K562 (cell line): Measurements from ENCODE around the gene RND1. TPM values are rescaled to one million over a fixed set of nuclear protein-coding genes. Genes with fewer than 3 reads are reported as not detected.

ENCODE experiments used
- DACH1 ChIP-seq: fragments of 450-650 bp; IDR thresholded peaks from 2 replicates; pipeline ENCODE4 v1.6.1; 2018; ENCODE audit not compliant: partially characterized antibody
- JUND ChIP-seq, 2 experiments: IDR thresholded peaks; 2 replicates in 1 of 2; 3 replicates in 1 of 2; pipeline ENCODE4 v1.6.1; 2011; ENCODE audit warnings: borderline replicate concordance in 2 of 2, low read depth in 2 of 2, low read length in 2 of 2, improper control_type of control experiment in 1 of 2, missing biosample characterization in 1 of 2, missing genetic modification characterization in 1 of 2, missing genetic modification reagents in 1 of 2
- PTTG1 ChIP-seq: fragments of 450-650 bp; IDR thresholded peaks from 2 replicates; pipeline ENCODE4 v1.6.1; 2016; ENCODE audit warnings: low read depth, mild to moderate bottlenecking, missing genetic modification characterization, missing compliant biosample characterization
- RBM39 ChIP-seq: fragments of 200-400 bp; formaldehyde crosslinking; optimal IDR thresholded peaks from 2 replicates; pipeline ENCODE3; 2018; ENCODE audit warnings: low read depth, low read length
- RCOR1 ChIP-seq, 2 experiments: IDR thresholded peaks; 2 replicates each; pipeline ENCODE4 v1.6.1; 2012; ENCODE audit warnings: low read depth in 2 of 2, low read length in 2 of 2, borderline replicate concordance in 1 of 2, improper control_type of control experiment in 1 of 2
- TCFL5 ChIP-seq: fragments of 250-450 bp; sonication (Bioruptor Pico); conservative IDR thresholded peaks from 2 replicates; pipeline ENCODE4 v1.6.1; 2021; ENCODE audit warnings: mild to moderate bottlenecking, moderate library complexity, matching md5 sums
- ZNF143 ChIP-seq: sonication (generic); formaldehyde crosslinking; IDR thresholded peaks from 2 replicates; pipeline ENCODE4 v1.9.0; 2022; ENCODE audit warnings: mild to moderate bottlenecking, missing genetic modification reagents
- polyA plus RNA-seq, 8 experiments: library from polyadenylated mRNA; depleted of rRNA in 4 of 8; stranded (reverse) in 5 of 8; unstranded in 3 of 8; fragments of >200 nt; fragmentation: Nextera tagmentation in 2 of 8; fragmentation: Illumina TruSeq in 1 of 8; extraction: Ambion mirVana in 2 of 8; extraction: Trizol in 1 of 8; gene quantifications; 2 replicates each; pipeline versions ENCODE4 v1.2.1 to v1.2.3, GENCODE V29; 2011 to 2014; ENCODE audit warnings: inconsistent platforms in 1 of 8, missing spikeins in 1 of 8
- total RNA-seq, 7 experiments: library from RNA; depleted of rRNA in 6 of 7; stranded (reverse); fragments of >200 nt in 6 of 7; fragmentation: Illumina TruSeq in 2 of 7; extraction: Trizol in 2 of 7; gene quantifications; 2 replicates each; pipeline versions ENCODE4 v1.2.1 to v1.2.3, GENCODE V29; 2011 to 2021; ENCODE audit warnings: low replicate concordance in 1 of 7
- TF ChIP-seq, protein P1 (sequence below): fragments of 450-650 bp; IDR thresholded peaks from 2 replicates; pipeline ENCODE4 v1.6.1; 2016; ENCODE audit warnings: mild to moderate bottlenecking, moderate library complexity
- TF ChIP-seq, protein P2 (sequence below): fragments of 250-450 bp; sonication (Bioruptor Pico); IDR thresholded peaks from 2 replicates; pipeline ENCODE4 v1.4.0; 2020; ENCODE audit warnings: mild to moderate bottlenecking
- TF ChIP-seq, protein P3 (sequence below): fragments of 450-650 bp; IDR thresholded peaks from 2 replicates; pipeline ENCODE4 v1.6.1; 2016; ENCODE audit warnings: borderline replicate concordance

The RND1 gene
- total and polyA plus RNA-seq, 9 of the 15 experiments (the other 6 are each of a cell fraction or from before 2014, with no cell fraction given): 0.18 to 0.78 (median 0.58) TPM; not detected in 2

GRCh38 chr12:48814262-48815125 is 51.2 kb downstream of the RND1 start (continued):
- TF ChIP-seq, protein P1, sequence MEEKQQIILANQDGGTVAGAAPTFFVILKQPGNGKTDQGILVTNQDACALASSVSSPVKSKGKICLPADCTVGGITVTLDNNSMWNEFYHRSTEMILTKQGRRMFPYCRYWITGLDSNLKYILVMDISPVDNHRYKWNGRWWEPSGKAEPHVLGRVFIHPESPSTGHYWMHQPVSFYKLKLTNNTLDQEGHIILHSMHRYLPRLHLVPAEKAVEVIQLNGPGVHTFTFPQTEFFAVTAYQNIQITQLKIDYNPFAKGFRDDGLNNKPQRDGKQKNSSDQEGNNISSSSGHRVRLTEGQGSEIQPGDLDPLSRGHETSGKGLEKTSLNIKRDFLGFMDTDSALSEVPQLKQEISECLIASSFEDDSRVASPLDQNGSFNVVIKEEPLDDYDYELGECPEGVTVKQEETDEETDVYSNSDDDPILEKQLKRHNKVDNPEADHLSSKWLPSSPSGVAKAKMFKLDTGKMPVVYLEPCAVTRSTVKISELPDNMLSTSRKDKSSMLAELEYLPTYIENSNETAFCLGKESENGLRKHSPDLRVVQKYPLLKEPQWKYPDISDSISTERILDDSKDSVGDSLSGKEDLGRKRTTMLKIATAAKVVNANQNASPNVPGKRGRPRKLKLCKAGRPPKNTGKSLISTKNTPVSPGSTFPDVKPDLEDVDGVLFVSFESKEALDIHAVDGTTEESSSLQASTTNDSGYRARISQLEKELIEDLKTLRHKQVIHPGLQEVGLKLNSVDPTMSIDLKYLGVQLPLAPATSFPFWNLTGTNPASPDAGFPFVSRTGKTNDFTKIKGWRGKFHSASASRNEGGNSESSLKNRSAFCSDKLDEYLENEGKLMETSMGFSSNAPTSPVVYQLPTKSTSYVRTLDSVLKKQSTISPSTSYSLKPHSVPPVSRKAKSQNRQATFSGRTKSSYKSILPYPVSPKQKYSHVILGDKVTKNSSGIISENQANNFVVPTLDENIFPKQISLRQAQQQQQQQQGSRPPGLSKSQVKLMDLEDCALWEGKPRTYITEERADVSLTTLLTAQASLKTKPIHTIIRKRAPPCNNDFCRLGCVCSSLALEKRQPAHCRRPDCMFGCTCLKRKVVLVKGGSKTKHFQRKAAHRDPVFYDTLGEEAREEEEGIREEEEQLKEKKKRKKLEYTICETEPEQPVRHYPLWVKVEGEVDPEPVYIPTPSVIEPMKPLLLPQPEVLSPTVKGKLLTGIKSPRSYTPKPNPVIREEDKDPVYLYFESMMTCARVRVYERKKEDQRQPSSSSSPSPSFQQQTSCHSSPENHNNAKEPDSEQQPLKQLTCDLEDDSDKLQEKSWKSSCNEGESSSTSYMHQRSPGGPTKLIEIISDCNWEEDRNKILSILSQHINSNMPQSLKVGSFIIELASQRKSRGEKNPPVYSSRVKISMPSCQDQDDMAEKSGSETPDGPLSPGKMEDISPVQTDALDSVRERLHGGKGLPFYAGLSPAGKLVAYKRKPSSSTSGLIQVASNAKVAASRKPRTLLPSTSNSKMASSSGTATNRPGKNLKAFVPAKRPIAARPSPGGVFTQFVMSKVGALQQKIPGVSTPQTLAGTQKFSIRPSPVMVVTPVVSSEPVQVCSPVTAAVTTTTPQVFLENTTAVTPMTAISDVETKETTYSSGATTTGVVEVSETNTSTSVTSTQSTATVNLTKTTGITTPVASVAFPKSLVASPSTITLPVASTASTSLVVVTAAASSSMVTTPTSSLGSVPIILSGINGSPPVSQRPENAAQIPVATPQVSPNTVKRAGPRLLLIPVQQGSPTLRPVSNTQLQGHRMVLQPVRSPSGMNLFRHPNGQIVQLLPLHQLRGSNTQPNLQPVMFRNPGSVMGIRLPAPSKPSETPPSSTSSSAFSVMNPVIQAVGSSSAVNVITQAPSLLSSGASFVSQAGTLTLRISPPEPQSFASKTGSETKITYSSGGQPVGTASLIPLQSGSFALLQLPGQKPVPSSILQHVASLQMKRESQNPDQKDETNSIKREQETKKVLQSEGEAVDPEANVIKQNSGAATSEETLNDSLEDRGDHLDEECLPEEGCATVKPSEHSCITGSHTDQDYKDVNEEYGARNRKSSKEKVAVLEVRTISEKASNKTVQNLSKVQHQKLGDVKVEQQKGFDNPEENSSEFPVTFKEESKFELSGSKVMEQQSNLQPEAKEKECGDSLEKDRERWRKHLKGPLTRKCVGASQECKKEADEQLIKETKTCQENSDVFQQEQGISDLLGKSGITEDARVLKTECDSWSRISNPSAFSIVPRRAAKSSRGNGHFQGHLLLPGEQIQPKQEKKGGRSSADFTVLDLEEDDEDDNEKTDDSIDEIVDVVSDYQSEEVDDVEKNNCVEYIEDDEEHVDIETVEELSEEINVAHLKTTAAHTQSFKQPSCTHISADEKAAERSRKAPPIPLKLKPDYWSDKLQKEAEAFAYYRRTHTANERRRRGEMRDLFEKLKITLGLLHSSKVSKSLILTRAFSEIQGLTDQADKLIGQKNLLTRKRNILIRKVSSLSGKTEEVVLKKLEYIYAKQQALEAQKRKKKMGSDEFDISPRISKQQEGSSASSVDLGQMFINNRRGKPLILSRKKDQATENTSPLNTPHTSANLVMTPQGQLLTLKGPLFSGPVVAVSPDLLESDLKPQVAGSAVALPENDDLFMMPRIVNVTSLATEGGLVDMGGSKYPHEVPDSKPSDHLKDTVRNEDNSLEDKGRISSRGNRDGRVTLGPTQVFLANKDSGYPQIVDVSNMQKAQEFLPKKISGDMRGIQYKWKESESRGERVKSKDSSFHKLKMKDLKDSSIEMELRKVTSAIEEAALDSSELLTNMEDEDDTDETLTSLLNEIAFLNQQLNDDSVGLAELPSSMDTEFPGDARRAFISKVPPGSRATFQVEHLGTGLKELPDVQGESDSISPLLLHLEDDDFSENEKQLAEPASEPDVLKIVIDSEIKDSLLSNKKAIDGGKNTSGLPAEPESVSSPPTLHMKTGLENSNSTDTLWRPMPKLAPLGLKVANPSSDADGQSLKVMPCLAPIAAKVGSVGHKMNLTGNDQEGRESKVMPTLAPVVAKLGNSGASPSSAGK: peak; percentile 66; the same call in 1 of the 2 replicates
- TF ChIP-seq DACH1: peak; percentile 54
- peak; percentile 30; the same call in 1 of the 2 replicates for TF ChIP-seq JUND (IDR thresholded peaks at IDR 0.05; ENCODE audit: borderline replicate concordance, low read depth, low read length)
- no peak; the same call in 2 of the 3 replicates for TF ChIP-seq JUND (tag; IDR thresholded peaks at IDR 0.05; ENCODE audit: borderline replicate concordance, low read depth, low read length)
- TF ChIP-seq RBM39: no peak
- no peak for TF ChIP-seq TCFL5 (CRISPR knock-in tag)
- TF ChIP-seq, protein P2, sequence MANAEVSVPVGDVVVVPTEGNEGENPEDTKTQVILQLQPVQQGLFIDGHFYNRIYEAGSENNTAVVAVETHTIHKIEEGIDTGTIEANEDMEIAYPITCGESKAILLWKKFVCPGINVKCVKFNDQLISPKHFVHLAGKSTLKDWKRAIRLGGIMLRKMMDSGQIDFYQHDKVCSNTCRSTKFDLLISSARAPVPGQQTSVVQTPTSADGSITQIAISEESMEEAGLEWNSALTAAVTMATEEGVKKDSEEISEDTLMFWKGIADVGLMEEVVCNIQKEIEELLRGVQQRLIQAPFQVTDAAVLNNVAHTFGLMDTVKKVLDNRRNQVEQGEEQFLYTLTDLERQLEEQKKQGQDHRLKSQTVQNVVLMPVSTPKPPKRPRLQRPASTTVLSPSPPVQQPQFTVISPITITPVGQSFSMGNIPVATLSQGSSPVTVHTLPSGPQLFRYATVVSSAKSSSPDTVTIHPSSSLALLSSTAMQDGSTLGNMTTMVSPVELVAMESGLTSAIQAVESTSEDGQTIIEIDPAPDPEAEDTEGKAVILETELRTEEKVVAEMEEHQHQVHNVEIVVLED (CRISPR knock-in tag): peak; percentile 36; the same call in 1 of the 2 replicates
- peak; percentile 49 to 82; a peak in 3 of 4 replicates for TF ChIP-seq RCOR1 (IDR thresholded peaks at IDR 0.05; ENCODE audit: borderline replicate concordance in 1 of 2, low read depth in 2 of 2, low read length in 2 of 2)
- TF ChIP-seq, protein P3, sequence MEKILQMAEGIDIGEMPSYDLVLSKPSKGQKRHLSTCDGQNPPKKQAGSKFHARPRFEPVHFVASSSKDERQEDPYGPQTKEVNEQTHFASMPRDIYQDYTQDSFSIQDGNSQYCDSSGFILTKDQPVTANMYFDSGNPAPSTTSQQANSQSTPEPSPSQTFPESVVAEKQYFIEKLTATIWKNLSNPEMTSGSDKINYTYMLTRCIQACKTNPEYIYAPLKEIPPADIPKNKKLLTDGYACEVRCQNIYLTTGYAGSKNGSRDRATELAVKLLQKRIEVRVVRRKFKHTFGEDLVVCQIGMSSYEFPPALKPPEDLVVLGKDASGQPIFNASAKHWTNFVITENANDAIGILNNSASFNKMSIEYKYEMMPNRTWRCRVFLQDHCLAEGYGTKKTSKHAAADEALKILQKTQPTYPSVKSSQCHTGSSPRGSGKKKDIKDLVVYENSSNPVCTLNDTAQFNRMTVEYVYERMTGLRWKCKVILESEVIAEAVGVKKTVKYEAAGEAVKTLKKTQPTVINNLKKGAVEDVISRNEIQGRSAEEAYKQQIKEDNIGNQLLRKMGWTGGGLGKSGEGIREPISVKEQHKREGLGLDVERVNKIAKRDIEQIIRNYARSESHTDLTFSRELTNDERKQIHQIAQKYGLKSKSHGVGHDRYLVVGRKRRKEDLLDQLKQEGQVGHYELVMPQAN: no peak
- no peak for TF ChIP-seq ZNF143 (CRISPR knock-in tag)
- no peak for TF ChIP-seq PTTG1
